ENCODE results near the gene TOR1B. TPM values are rescaled to one million over a fixed set of nuclear protein-coding genes. Genes with fewer than 3 reads are reported as not detected.

The TOR1B gene
- total RNA-seq, 1 experiment from 2014 or later, result 37.8 TPM

DNA sequence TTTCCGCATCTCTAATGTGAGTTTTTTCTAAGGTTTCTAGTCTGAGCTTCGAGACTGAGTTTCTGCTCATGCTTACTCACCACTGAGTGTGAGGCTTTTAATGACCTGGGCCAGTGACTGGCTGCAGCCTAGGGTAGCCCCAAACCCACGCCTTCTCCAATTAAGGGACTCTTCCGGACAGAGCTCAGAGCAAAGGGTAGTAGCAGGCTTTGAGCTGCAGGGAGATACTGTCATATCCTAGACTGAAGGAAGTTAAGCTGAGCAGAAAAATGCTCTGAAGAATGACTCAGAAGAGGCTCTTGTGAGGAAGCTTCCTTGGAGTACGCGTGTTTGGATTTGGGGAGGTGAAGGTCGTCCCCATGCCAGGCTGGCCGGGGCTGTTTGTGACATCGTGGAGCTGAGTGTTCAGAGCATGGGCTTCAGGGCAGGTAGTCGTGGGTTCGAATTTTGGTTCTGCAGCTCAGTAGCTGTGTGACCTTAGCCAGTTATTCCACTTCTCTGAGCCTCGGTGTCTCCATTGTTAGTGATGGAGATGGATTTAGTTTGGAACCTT is 35.8 kb downstream of the TOR1B start:
- no peak for DNase-seq (ENCODE audit: extremely low read depth, low read depth)

DNA sequence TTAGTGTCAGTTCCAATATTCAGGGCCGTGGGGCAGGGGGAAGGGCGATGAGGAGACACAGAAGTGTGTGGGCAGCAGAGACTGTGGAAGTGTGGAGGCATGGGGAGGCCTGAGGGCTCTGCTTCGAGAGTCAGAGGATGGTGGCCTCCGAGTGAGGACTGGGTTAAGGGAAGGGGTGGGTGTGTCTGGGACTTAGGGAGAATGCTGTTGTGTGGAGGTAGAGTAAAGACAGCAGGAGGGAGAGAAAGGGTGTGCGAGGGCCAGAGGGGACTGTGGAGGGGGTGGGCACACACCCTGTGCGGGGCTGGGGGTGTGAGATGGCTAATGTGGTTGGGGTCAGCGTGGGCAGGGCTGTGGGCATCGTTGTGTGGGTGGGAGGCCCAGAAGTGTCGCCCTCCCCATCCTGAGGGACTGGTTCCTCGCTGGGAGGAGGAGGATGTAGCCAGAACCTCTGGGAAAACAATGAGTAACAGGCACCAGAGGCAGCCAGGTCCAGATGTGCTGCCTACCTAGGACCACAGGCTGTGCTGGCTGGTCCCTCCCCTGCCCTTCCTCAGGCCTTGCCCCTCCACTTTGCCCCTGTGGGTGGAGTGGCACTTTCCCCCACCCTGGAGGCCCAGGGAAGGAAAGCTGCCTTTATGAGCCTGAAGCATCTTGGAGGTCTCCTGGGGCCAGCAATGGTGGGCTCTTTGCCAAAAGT is 36.5 kb downstream of the TOR1B start:
- no peak for DNase-seq (ENCODE audit: extremely low read depth, low read depth)

DNA sequence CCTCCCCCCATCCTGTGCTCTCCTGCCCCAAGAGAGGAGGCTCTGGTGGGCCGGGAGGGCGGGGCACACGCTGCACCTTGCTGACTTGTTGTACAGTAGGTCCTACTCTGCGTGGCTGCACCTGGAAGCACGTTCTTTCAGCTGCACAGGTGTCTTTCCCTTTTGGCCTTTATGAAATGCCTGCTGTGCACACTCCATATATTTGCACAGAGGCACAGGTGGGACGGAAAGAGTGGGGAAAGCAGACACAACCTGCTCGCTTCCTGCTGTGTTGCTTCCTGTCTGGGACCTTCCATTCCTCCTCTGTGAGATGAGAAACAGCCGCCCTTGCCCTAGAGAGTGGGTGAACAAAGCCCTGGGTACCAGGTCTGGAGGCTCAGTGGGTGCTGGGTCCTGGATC is 37.0 kb downstream of the TOR1B start:
- no peak for DNase-seq (ENCODE audit: extremely low read depth, low read depth)

DNA sequence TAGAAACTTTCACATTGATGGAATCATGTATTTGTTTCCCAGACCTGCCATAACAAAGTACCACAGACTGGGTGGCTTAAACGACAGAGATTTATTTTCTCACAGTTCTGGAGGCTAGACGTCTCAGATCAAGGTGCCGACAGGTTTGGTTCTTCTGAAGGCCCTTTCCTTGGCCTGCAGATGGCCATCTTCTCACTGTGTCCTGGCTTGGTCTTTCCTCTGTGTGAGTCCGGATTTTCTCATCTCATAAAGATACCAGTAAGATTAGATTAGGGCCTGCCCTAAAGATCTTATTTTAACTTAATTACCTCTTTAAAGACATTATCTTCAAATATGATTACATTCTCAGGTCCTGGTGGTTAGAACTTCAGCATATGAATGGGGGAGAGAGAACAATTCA is 38.1 kb downstream of the TOR1B start:
- DNase-seq (ENCODE audit: extremely low read depth, low read depth), result no peak

DNA sequence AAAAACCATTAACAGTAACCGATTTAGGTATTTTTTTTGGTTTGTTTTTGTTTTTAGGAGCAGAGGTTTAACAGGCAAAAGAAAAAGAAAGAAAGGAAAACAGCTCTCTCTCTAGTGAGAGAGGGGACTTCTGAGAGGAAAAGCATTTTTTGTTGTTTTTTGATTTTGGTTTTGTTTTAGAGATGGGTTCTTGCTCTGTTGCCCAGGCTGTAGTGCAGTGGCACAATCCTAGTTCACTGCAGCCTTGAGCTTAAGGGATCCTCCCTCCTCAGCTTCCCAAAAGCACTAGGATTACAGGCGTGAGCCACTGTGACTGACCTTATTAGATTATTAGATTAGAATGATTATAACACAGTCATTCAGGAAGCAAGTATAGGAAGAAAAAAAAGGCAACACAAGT is 42.4 kb downstream of the TOR1B start:
- no peak for DNase-seq (ENCODE audit: extremely low read depth, low read depth)

DNA sequence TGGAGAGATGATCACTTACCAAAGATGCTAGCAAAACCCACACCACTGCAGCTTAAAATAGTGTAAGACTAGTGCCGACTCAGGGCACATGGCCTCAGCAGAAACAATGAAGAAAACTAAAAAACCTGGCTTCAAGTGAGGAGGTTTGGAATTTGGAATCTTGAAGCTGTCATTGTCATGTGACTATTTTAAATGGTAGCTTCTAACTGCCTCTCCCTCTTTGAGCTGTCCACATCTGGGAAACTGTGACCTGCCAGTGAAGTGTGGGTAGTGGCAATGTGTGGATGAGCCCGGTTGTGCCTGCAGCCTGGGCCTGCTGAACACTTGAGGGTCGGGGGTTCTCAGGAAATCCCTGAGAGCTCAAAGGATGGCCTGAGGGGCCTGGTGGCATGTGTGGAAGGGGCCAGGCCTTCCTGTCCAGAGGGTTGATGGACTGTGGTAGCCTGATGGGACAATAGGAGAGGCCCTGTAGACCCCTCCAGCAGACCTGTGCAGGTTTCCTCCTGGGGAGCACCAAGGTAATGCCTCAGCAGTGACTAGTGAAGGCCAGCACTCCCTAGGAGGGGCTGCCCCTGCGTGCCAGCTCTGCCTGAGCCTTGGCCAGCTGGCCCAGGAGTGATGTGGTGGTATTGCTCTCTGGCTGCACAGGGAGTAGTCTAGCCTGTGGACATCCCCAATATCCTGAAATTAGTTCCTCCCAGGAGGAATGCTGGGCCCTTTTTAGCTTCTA is 45.9 kb downstream of the TOR1B start:
- DNase-seq (ENCODE audit: extremely low read depth, low read depth), result no peak

DNA sequence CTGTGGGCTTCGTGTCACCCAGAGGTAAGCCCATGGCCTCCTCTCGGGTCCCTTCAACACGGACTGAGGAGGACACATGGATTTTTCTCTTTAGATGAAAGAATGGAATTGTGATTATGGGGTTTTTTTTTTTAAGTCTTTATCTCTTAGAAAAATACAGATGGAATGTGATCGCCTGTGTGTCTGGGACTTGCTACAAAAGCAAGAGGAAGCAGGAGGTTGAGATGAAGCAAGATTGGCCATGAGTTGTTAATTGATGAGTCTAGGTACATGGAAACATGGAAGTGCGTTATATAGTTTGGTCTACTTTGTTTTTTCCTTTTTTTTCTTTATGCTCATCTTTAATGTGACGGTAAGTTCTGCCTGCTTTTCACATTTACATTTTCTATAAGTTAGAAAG is 46.9 kb downstream of the TOR1B start:
- DNase-seq (ENCODE audit: extremely low read depth, low read depth), result no peak

DNA sequence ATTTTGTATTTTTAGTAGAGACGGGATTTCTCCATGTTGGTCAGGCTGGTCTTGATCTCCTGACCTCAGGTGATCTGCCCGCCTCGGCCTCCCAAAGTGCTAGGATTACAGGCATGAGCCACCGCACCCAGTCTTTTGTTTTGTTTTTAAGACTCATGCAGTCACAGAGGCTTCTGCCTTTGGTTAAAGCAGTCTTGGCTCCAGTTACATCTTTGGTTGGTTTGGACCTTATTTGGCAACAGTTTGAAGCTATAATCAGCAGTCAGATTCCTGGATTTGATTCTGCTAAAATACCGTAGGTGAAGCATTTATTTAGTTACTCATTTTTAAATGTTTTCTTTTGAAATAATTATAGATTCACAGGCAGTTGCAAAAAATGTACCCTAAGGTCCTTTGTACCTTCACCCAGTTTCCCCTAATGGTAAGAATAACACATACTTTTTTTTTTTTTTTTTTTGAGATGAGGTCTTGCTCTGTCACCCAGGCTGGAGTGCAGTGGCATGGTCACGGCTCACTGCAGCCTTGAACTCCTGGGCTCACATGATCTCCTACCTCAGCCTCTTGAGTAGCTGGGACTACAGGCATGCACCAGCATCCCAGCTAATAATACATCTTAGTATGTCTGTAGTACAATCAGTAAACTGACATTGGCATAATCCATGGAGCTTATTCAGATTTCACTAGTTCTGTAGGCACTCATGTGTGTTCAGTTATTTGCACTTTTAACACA is 48.0 kb downstream of the TOR1B start:
- DNase-seq (ENCODE audit: extremely low read depth, low read depth), result no peak

DNA sequence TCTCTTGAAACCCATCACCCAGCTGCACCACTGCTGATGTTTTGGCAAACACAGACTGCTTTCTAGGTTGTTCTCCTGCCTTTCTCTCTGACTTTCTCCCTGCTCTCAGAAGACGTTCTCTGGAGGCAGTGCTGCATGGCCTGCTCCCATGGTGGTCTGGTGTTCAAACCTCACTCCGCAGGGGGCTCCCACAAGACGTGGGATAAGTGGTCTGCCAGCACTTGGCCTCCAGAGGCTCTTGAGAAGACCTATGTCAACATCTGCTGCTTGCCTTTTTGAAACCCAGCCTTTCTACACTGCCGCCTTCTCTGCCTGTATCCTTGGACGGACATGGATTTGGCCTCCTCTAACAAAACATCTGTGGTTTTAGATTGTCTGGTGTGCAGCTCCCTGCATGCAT is 48.8 kb downstream of the TOR1B start:
- no peak for DNase-seq (ENCODE audit: extremely low read depth, low read depth)

DNA sequence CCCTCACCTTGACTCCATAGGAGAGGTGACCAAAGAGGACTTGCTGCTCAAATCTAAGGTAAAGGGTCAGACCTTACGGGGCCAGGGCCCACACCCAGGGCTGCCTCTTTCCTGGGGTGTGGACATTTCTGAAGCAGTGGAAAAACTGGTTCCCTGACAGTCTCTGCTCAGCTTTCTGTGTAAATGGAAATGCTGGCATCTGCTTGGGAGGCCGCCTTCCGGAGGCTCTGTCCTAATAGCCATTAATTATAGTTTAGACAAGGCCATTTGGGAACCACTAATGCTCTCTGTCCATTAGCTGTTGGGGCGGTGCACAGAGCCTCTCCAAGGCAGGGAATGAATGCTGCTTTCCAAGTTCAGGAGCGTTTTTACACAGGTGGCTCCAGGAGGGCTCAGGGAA is 49.6 kb downstream of the TOR1B start:
- no peak for DNase-seq (ENCODE audit: extremely low read depth, low read depth)

DNA sequence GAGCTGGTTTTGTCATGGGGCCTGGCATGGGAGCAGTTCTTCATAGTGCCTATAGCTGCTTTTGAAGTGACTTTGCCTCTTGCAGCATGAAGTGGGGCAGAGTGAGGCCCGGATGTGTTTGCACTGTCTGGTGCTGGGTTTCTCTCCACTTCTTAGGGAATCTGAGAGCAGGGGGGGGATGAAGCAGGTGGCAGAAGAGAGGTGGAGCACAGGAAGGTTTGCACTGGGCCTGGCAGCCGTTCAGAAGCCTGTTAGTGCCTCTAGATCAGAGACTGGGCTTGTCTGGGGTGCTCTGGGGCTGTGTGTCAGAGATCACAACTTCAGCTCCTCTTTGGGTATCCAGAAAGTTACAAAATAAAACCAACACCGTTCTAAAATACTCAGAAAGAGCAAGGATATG is 50.6 kb downstream of the TOR1B start:
- DNase-seq (ENCODE audit: extremely low read depth, low read depth), result no peak

DNA sequence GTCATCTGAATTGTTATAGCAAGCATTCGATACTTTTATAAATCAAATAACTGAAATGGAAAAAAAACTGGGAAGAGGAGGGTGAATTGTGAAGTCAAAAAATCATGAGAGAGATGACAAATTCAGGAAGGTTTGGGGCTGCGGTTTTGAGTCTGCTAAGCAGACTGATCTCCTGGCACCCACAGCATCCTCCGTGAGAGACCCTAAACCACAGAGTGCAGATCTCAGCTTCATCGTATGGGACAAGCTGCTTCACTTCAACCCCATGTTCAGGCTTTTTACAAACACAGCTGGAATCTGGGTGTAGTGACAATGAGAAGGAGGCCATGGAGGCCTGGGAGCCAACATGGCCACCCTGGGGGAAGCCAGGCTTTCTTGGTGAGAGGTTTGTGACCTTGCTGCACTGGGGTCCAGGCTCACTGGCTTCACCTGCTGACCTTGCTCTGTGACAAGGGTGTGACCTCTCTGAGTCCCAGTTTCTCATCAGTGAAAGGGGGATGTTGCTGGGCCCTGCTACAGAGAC is 51.7 kb downstream of the TOR1B start:
- DNase-seq (ENCODE audit: extremely low read depth, low read depth), result no peak

DNA sequence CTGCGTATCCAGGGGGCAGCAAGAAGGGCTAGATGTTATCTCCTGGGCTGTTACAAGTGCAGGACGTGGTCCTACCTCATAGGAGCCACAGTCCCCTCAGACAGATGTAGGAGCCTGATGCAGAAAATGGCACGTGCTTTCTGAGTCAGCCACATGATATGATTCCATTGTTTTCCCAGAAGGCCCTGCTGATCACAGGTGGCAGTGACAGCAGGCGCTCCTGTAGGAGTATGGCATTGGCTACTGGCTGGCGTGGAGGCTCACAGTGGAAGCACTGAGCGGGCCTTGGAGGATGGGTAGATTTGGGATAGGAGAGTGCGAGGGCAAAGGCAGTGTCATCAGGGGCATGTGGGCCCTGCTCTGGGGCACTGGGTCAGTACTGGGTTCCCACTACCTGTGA is 54.2 kb downstream of the TOR1B start:
- no peak for DNase-seq (ENCODE audit: extremely low read depth, low read depth)

DNA sequence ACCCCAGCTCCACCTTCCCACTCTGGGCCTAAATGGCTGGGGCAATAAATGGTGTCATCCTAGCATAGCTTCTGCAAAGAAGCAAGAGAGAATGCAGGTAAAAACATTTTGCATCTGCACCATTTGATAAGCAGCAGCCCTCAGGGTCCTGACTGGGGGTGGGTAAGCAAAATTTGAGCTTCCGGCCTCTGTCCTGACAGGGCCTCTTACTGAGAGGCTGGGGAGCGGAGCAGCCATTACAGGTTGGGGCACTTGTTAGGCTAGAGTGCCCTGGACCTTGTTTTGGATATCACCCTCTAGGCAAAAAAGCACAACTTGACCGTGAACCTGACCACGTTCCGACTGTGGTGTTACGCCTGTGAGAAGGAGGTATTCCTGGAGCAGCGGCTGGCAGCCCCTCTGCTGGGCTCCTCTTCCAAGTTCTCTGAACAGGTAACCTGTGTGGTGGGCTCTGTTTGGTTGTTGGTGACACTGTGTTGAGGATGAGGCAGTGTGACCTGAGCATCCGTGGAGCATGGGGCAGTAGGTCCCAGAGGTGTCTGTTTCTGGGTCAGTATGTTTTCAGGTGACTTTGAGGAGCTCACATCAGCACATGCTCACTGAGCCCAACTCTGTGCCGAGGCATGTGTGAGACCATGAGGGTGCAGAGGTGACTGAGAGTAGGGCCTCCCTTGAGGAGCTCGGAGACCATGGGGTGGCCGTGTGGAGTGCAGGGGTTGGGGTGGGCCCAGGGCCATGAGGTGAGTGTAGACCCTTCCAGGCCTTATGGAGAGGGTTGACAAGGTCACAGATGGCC is 55.4 kb downstream of the TOR1B start:
- no peak for DNase-seq (ENCODE audit: extremely low read depth, low read depth)

Other genes starting within 250 kb of the TOR1B start
- 0.20 TPM in 1 of 2 replicates, not detected in the other for gene C9orf50, start 182.1 kb upstream of the TOR1B start, total RNA-seq (2014; rRNA removed; shearing (Covaris generic))
- gene NTMT1, start 177.0 kb upstream of the TOR1B start, total RNA-seq (2014; rRNA removed; shearing (Covaris generic)), result 46.5 and 54.9 TPM in 2 replicates
- gene ASB6, start 161.0 kb upstream of the TOR1B start, total RNA-seq (2014; rRNA removed; shearing (Covaris generic)), result 16.3 and 18.7 TPM in 2 replicates
- 5.1 and 9.1 TPM in 2 replicates for gene PRRX2, start 137.5 kb upstream of the TOR1B start, total RNA-seq (2014; rRNA removed; shearing (Covaris generic))
- gene PTGES, start 50.1 kb upstream of the TOR1B start, total RNA-seq (2014; rRNA removed; shearing (Covaris generic)), result 25.9 and 27.4 TPM in 2 replicates
- 42.6 and 47.6 TPM in 2 replicates for gene TOR1A, start 21.0 kb downstream of the TOR1B start, total RNA-seq (2014; rRNA removed; shearing (Covaris generic))
- gene C9orf78, start 32.1 kb downstream of the TOR1B start, total RNA-seq (2014; rRNA removed; shearing (Covaris generic)), result 53.7 and 55.6 TPM in 2 replicates
- 7.2 and 8.0 TPM in 2 replicates for gene USP20, start 32.3 kb downstream of the TOR1B start, total RNA-seq (2014; rRNA removed; shearing (Covaris generic))
- 33.1 and 39.1 TPM in 2 replicates for gene FNBP1, start 240.0 kb downstream of the TOR1B start, total RNA-seq (2014; rRNA removed; shearing (Covaris generic))